Fibroblast of lung (primary cell): ENCODE results near the gene CERS5.

Source experiments
- EZH2 ChIP-seq: IDR thresholded peaks from 2 replicates; pipeline ENCODE4 v1.5.1; 2012; ENCODE audit warnings: low read length, control low read depth, mild to moderate bottlenecking; ENCODE audit errors: missing control alignments
- TF ChIP-seq, protein P1 (sequence below), 2 donors: IDR thresholded peaks in 1 of 2; conservative IDR thresholded peaks in 1 of 2; 1 replicate in 1 of 2; 2 replicates in 1 of 2; pipeline ENCODE4 v1.5.1; 2011 to 2012; ENCODE audit warnings: low read length in 2 of 2, control low read depth in 1 of 2, inconsistent platforms in 1 of 2, low read depth in 1 of 2, mild to moderate bottlenecking in 1 of 2

DNA sequence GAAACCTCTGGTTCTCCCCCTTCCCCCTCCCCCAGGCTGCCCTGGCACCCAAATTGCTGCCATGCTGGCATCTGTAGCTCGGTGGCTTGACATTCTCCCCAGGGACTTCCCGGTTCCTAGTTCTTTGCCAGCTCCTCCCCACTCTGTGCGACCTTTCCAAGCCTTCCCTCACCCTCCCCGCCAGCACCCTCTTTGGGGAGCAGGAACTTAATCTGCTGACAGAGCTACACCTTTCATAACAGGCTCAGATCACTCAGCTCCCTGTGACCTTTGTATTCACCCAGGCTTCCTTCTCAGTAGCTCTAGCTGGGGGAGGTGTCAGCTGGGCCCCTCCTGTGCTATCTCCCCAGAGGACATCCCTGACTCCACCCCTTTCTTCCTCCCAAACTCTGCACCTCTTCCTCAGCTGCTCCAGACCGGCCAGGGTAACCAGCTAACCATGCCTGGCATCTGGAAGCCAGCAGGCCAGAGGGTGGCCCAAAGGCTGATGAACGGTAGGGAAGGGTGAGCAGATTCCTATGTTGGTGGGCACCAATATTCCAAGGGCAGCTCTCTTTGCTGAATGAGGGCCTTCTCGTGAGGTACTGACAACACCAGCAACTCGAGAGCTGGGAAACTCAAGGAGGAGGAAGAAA lies 56.9 kb downstream of the CERS5 start:
- TF ChIP-seq, protein P1, sequence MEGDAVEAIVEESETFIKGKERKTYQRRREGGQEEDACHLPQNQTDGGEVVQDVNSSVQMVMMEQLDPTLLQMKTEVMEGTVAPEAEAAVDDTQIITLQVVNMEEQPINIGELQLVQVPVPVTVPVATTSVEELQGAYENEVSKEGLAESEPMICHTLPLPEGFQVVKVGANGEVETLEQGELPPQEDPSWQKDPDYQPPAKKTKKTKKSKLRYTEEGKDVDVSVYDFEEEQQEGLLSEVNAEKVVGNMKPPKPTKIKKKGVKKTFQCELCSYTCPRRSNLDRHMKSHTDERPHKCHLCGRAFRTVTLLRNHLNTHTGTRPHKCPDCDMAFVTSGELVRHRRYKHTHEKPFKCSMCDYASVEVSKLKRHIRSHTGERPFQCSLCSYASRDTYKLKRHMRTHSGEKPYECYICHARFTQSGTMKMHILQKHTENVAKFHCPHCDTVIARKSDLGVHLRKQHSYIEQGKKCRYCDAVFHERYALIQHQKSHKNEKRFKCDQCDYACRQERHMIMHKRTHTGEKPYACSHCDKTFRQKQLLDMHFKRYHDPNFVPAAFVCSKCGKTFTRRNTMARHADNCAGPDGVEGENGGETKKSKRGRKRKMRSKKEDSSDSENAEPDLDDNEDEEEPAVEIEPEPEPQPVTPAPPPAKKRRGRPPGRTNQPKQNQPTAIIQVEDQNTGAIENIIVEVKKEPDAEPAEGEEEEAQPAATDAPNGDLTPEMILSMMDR (conservative IDR thresholded peaks at IDR 0.05 in 1 of 2, IDR thresholded peaks at IDR 0.05 in 1 of 2; ENCODE audit: low read depth in 1 of 2, low read length in 2 of 2), result no peak
- no peak for TF ChIP-seq EZH2
